Endothelial cell (in vitro differentiated cells): ENCODE measurements around the gene PRKCH. TPM values are rescaled to one million over a fixed set of nuclear protein-coding genes. Genes with fewer than 3 reads are reported as not detected.

Source experiments
- DNase-seq: peaks from one replicate; pipeline ENCODE4 v3.0.0; 2021; ENCODE audit warnings: low spot score
- H3K27ac Mint-ChIP-seq: one replicate; pipeline ENCODE4 v1.8.0; 2021; ENCODE audit warnings: mixed read lengths, inconsistent platforms; ENCODE audit not compliant: unreplicated experiment
- H3K27me3 Mint-ChIP-seq: one replicate; pipeline ENCODE4 v1.8.0; 2021; ENCODE audit warnings: mild to moderate bottlenecking, moderate library complexity, mixed read lengths, inconsistent platforms; ENCODE audit not compliant: unreplicated experiment
- H3K36me3 Mint-ChIP-seq: one replicate; pipeline ENCODE4 v1.8.0; 2021; ENCODE audit warnings: mild to moderate bottlenecking, low read depth, mixed read lengths, inconsistent platforms; ENCODE audit not compliant: unreplicated experiment
- H3K4me1 Mint-ChIP-seq: one replicate; pipeline ENCODE4 v1.8.0; 2021; ENCODE audit warnings: mild to moderate bottlenecking, mixed read lengths, inconsistent platforms; ENCODE audit not compliant: unreplicated experiment
- H3K4me3 Mint-ChIP-seq: one replicate; pipeline ENCODE4 v1.8.0; 2021; ENCODE audit warnings: mild to moderate bottlenecking, mixed read lengths, inconsistent platforms; ENCODE audit not compliant: unreplicated experiment
- H3K9me3 Mint-ChIP-seq: one replicate; pipeline ENCODE4 v1.8.0; 2021; ENCODE audit warnings: mixed read lengths, inconsistent platforms; ENCODE audit not compliant: unreplicated experiment
- total RNA-seq: library from RNA; stranded (reverse); fragmentation: NEBNext Ultra II Directional; extraction: Animal tissue kit (Norgen Biotek cat#: 25700); gene quantifications from one replicate; pipeline ENCODE4 v1.2.1, GENCODE V29; 2021; ENCODE audit not compliant: unreplicated experiment
- TF ChIP-seq, protein P1 (sequence below): fragments of 200-600 bp; sonication (generic); IDR thresholded peaks from one replicate; pipeline ENCODE4 v1.5.0; 2021; ENCODE audit warnings: antibody characterized with exemption; ENCODE audit not compliant: unreplicated experiment

PRKCH gene
- total RNA-seq, 1 donor from 2014 or later = 42.5 TPM

DNA sequence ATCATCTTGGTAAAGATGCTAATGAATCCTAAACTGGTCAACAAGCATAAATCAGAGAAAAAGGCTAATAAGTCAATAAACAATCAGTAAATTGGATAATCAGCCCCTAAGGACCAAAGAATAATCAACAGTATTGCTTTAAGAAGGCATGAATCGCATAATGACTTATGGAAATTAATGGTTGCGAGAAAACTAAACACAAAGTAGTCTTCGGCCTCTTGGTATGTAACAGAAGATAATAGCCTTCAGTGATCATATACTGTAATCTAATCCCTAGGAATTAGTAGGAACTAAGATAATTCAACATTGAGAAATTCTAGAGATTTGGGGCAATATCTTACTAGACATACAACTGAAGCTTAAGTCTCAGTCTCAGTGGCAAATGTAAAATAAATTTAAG is 122.1 kb downstream of the PRKCH start:
- Mint-ChIP-seq H3K27me3 (no peaks in the 10 kb centered on the region), H3K36me3 (peaks cover 3% of the 10 kb centered on the region), H3K9me3 (no peaks in the 10 kb centered on the region), H3K4me3 (no peak overlapping the region), H3K27ac (no peak overlapping the region), H3K4me1 (peaks cover 20% of the 10 kb centered on the region)
- TF ChIP-seq, protein P1, sequence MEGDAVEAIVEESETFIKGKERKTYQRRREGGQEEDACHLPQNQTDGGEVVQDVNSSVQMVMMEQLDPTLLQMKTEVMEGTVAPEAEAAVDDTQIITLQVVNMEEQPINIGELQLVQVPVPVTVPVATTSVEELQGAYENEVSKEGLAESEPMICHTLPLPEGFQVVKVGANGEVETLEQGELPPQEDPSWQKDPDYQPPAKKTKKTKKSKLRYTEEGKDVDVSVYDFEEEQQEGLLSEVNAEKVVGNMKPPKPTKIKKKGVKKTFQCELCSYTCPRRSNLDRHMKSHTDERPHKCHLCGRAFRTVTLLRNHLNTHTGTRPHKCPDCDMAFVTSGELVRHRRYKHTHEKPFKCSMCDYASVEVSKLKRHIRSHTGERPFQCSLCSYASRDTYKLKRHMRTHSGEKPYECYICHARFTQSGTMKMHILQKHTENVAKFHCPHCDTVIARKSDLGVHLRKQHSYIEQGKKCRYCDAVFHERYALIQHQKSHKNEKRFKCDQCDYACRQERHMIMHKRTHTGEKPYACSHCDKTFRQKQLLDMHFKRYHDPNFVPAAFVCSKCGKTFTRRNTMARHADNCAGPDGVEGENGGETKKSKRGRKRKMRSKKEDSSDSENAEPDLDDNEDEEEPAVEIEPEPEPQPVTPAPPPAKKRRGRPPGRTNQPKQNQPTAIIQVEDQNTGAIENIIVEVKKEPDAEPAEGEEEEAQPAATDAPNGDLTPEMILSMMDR = no peak
- DNase-seq = no peak

DNA sequence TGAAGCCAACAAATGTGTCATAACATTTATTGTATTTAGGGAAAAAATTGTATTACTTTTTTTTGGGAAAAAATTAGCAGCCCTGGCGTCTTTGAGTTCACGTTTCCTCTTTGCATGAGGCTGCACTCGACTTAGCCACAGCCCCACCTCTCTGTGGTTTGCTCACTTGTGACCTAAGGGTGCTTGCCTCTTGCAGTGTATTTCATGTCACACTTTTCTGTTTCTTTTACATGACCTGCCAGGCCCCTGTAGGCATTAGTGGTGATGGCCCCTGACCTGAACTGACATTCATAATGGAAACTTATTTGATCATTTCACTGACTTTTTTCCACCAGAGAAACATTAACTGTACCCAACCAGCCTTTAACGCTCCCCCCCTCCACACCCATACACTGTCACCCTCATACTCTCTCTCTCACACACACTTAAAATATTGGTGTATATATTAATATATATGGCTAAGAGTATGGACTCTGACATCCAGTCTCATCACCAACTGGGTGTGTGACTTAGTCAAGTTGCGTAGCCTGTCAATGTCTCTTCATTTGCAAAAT is 122.9 kb downstream of the PRKCH start:
- Mint-ChIP-seq H3K36me3 (peaks cover 8% of the 10 kb centered on the region), H3K27ac (no peak overlapping the region), H3K4me3 (no peak overlapping the region), H3K27me3 (no peaks in the 10 kb centered on the region), H3K9me3 (no peaks in the 10 kb centered on the region), H3K4me1 (peaks cover 18% of the 10 kb centered on the region)
- TF ChIP-seq, protein P1 = no peak
- no peak for DNase-seq

- H3K27me3 Mint-ChIP-seq = no peaks in the 10 kb centered on the region
- no peak overlapping the region for H3K27ac Mint-ChIP-seq
- DNase-seq = no peak
- TF ChIP-seq, protein P1 = no peak
- H3K4me1 Mint-ChIP-seq = peaks cover 11% of the 10 kb centered on the region
- H3K4me3 Mint-ChIP-seq = no peak overlapping the region
- peaks cover 23% of the 10 kb centered on the region for H3K36me3 Mint-ChIP-seq
- no peaks in the 10 kb centered on the region for H3K9me3 Mint-ChIP-seq
Observed at GRCh38 chr14:61451491-61451890, 130.1 kb downstream of the PRKCH start.

GRCh38 chr14:61451891-61452400 is 130.6 kb downstream of the PRKCH start:
- H3K4me1 Mint-ChIP-seq = peaks cover 11% of the 10 kb centered on the region
- peaks cover 27% of the 10 kb centered on the region for H3K36me3 Mint-ChIP-seq

DNA sequence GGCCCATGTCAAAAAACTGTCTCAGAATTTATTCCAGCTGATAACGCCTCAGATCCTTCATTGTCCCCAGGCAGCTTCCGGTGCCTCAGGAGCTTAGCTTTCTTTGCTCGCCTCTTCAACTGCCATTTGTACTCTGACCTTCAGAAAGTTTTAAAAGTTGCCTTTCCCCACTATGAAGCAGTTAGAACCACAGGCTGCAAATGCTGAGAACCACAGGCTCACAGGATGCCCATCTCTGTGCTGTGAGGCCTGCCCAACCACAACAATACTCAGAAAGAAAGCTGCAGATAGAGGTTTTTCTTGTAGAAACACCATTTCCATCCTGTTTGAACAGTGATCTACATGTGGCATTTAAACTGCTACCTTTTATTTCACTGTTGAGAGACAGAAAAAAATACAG is 131.1 kb downstream of the PRKCH start:
- Mint-ChIP-seq H3K27me3 (no peaks in the 10 kb centered on the region), H3K27ac (no peak overlapping the region), H3K4me3 (no peak overlapping the region), H3K4me1 (peaks cover 11% of the 10 kb centered on the region), H3K36me3 (peaks cover 32% of the 10 kb centered on the region), H3K9me3 (no peaks in the 10 kb centered on the region)
- TF ChIP-seq, protein P1 = no peak
- DNase-seq = no peak

More at GRCh38 chr14:61451891-61452400, 130.6 kb downstream of the PRKCH start:
- Mint-ChIP-seq H3K4me3 (no peak overlapping the region), H3K9me3 (no peaks in the 10 kb centered on the region), H3K27ac (no peak overlapping the region), H3K27me3 (no peaks in the 10 kb centered on the region)
- TF ChIP-seq, protein P1 = no peak
- DNase-seq = no peak
